Choroid plexus epithelial cell (primary cell): Measurements from ENCODE around the gene TRMT2B.
"Not testable (repeated sequence)": the region's sequence is repeated elsewhere in the genome, so short reads cannot be mapped to it uniquely, and the experiment has no call there.

Experiments
- DNase-seq: peaks from one replicate; pipeline ENCODE4 v3.0.0-alpha.2; 2010; ENCODE audit warnings: low read depth
- H3K4me3 ChIP-seq: 2 replicates; pipeline ENCODE4 v1.5.1; 2011; ENCODE audit warnings: low read depth, mild to moderate bottlenecking, control low read depth, low read length, moderate library complexity
- CTCF ChIP-seq: conservative IDR thresholded peaks from 2 replicates; pipeline ENCODE4 v1.5.1; 2011; ENCODE audit warnings: low read depth, mild to moderate bottlenecking, control low read depth, inconsistent platforms, low read length, moderate library complexity

The TRMT2B gene

GRCh38 chrX:101079736-101080270 lies 27.9 kb upstream of the TRMT2B start:
- H3K4me3 ChIP-seq: no peak overlapping the region
- TF ChIP-seq CTCF: no peak
- DNase-seq: no peak

GRCh38 chrX:101078716-101079598 lies 27.0 kb upstream of the TRMT2B start, which contains the start of gene TMEM35A:
TMEM35A (plus strand) TSS chrX:101078879; CDS start chrX:101079003, 124 bp downstream.
- H3K4me3 ChIP-seq: peak within 1 kb of the TSS; percentile 60
- DNase-seq: peak; percentile 43
- no peak for TF ChIP-seq CTCF

- H3K4me3 ChIP-seq: no peak overlapping the region
- TF ChIP-seq CTCF: no peak
- no peak for DNase-seq
Observed at GRCh38 chrX:101071582-101071981, 19.7 kb upstream of the TRMT2B start.

GRCh38 chrX:101062176-101062575 lies 10.3 kb upstream of the TRMT2B start:
- no peak overlapping the region for H3K4me3 ChIP-seq
- no peak for DNase-seq
- no peak for TF ChIP-seq CTCF

GRCh38 chrX:101057093-101057714 lies 5.3 kb upstream of the TRMT2B start:
- no peak overlapping the region for H3K4me3 ChIP-seq
- no peak for TF ChIP-seq CTCF
- peak; percentile 33 for DNase-seq

- not testable (repeated sequence) for DNase-seq, H3K4me3 ChIP-seq
Observed at GRCh38 chrX:101056551-101056950, 4.6 kb upstream of the TRMT2B start.

GRCh38 chrX:101051153-101051548 lies 760 bp downstream of the TRMT2B start:
- TF ChIP-seq CTCF: no peak
- H3K4me3 ChIP-seq: peak overlapping the region; percentile 68
- DNase-seq: no peak
